Activated B cell treated with CpG ODN at 0.5 μM for 24 hours (primary cell): ENCODE measurements around the gene PRX. TPM values are rescaled to one million over a fixed set of nuclear protein-coding genes. Genes with fewer than 3 reads are reported as not detected.
"Not testable (repeated sequence)": the region's sequence is repeated elsewhere in the genome, so short reads cannot be mapped to it uniquely, and the experiment has no call there.

Source experiments
- ATAC-seq: fragments of 200-7000 bp; cut with Tn5 transposase; one replicate; pipeline ENCODE4 v1.10.0; 2021; ENCODE audit warnings: low read depth, mild to moderate bottlenecking, moderate library complexity
- CTCF ChIA-PET: fragments of 350-600 bp; sonication (Branson Sonifier 250); formaldehyde crosslinking; loops from one replicate; lab custom pipeline; 2021; ENCODE audit warnings: antibody characterized with exemption; lab: Charles Lee
- POLR2A ChIA-PET: fragments of 350-600 bp; sonication (Branson Sonifier 250); formaldehyde crosslinking; loops from one replicate; lab custom pipeline; 2021; ENCODE audit warnings: antibody characterized with exemption; lab: Charles Lee
- DNase-seq: peaks from one replicate; pipeline ENCODE4 v3.0.0; 2022
- H3K27ac Mint-ChIP-seq: one replicate; pipeline ENCODE4 v1.8.0; 2020; ENCODE audit warnings: mixed read lengths
- H3K27me3 Mint-ChIP-seq: one replicate; pipeline ENCODE4 v1.8.0; 2021; ENCODE audit warnings: mixed read lengths
- H3K36me3 Mint-ChIP-seq: one replicate; pipeline ENCODE4 v1.8.0; 2021; ENCODE audit warnings: low read depth, mixed read lengths
- H3K4me1 Mint-ChIP-seq: one replicate; pipeline ENCODE4 v1.8.0; 2021; ENCODE audit warnings: mixed read lengths
- H3K4me3 Mint-ChIP-seq: one replicate; pipeline ENCODE4 v1.8.0; 2020; ENCODE audit warnings: mild to moderate bottlenecking, mixed read lengths
- H3K9me3 Mint-ChIP-seq: one replicate; pipeline ENCODE4 v1.8.0; 2020; ENCODE audit warnings: mixed read lengths
- CTCF ChIP-seq: fragments of 200-600 bp; IDR thresholded peaks from one replicate; pipeline ENCODE4 v1.8.0; 2022; ENCODE audit warnings: antibody characterized with exemption, mild to moderate bottlenecking
- intact Hi-C: fragments of 100-400 bp; cut with micrococcal nuclease; formaldehyde crosslinking; loops from one replicate; pipeline ENCODE4 v1.15.1; 2024
- total RNA-seq: library from RNA; stranded (reverse); gene quantifications from 2 replicates; pipeline ENCODE4 v1.2.3, GENCODE V29; 2022

Gene PRX
- total RNA-seq, 1 donor from 2014 or later, result 1.7 TPM

- DNase-seq (no peak), ATAC-seq (no peak)
- intact Hi-C loops, result no loop called here
- H3K27me3 Mint-ChIP-seq, result no peaks in the 10 kb centered on the region
- H3K27ac Mint-ChIP-seq, result no peak overlapping the region
- H3K9me3 Mint-ChIP-seq, result no peaks in the 10 kb centered on the region
- ChIA-PET CTCF (no interaction called here), POLR2A (no interaction called here)
- H3K4me3 Mint-ChIP-seq, result no peak overlapping the region
- peaks cover 44% of the 10 kb centered on the region for H3K36me3 Mint-ChIP-seq
- H3K4me1 Mint-ChIP-seq, result no peaks in the 10 kb centered on the region
- TF ChIP-seq CTCF, result no peak
Measured at GRCh38 chr19:40374084-40374483, 39.1 kb downstream of the PRX start.

GRCh38 chr19:40371802-40372122 lies 41.4 kb downstream of the PRX start:
- peaks cover 43% of the 10 kb centered on the region for H3K36me3 Mint-ChIP-seq
- no peaks in the 10 kb centered on the region for H3K27me3 Mint-ChIP-seq
- H3K27ac Mint-ChIP-seq, result no peak overlapping the region
- H3K4me3 Mint-ChIP-seq, result no peak overlapping the region
- H3K9me3 Mint-ChIP-seq, result no peaks in the 10 kb centered on the region
- intact Hi-C loops, result no loop called here
- no peaks in the 10 kb centered on the region for H3K4me1 Mint-ChIP-seq
- ATAC-seq (no peak), DNase-seq (no peak)
- TF ChIP-seq CTCF, result no peak
- POLR2A ChIA-PET, result no interaction called here
- CTCF ChIA-PET, result no interaction called here

GRCh38 chr19:40370997-40371801 lies 42.0 kb downstream of the PRX start:
- no peak for TF ChIP-seq CTCF
- Mint-ChIP-seq H3K27me3 (no peaks in the 10 kb centered on the region), H3K4me3 (no peak overlapping the region), H3K4me1 (no peaks in the 10 kb centered on the region), H3K9me3 (no peaks in the 10 kb centered on the region), H3K27ac (no peak overlapping the region), H3K36me3 (peaks cover 43% of the 10 kb centered on the region)
- CTCF ChIA-PET, result no interaction called here
- DNase-seq (no peak), ATAC-seq (no peak)
- POLR2A ChIA-PET, result no interaction called here
- intact Hi-C loops, result no loop called here

GRCh38 chr19:40370253-40370652 lies 42.9 kb downstream of the PRX start:
- H3K9me3 Mint-ChIP-seq, CTCF ChIA-PET, ATAC-seq, H3K27me3 Mint-ChIP-seq, DNase-seq, H3K4me3 Mint-ChIP-seq, H3K4me1 Mint-ChIP-seq, POLR2A ChIA-PET, H3K27ac Mint-ChIP-seq, intact Hi-C loops: not testable (repeated sequence)
- H3K36me3 Mint-ChIP-seq, result peaks cover 43% of the 10 kb centered on the region

GRCh38 chr19:40369797-40370196 lies 43.4 kb downstream of the PRX start:
- intact Hi-C loops, result no loop called here
- POLR2A ChIA-PET, result no interaction called here

More at GRCh38 chr19:40369797-40370196, 43.4 kb downstream of the PRX start:
- ATAC-seq (no peak), DNase-seq (no peak)
- no peaks in the 10 kb centered on the region for H3K27me3 Mint-ChIP-seq
- no peak overlapping the region for H3K4me3 Mint-ChIP-seq
- H3K36me3 Mint-ChIP-seq, result peaks cover 40% of the 10 kb centered on the region
- H3K27ac Mint-ChIP-seq, result no peak overlapping the region
- CTCF ChIA-PET, result no interaction called here
- H3K9me3 Mint-ChIP-seq, result no peaks in the 10 kb centered on the region
- H3K4me1 Mint-ChIP-seq, result peaks cover 6% of the 10 kb centered on the region
- TF ChIP-seq CTCF, result no peak
